Kidney (tissue), 14 donors: ENCODE results near the gene ZC3HAV1L. TPM values are rescaled to one million over a fixed set of nuclear protein-coding genes. Genes with fewer than 3 reads are reported as not detected.
"Not testable (repeated sequence)": the region's sequence is repeated elsewhere in the genome, so short reads cannot be mapped to it uniquely, and the experiment has no call there.

Experiments
- DNase-seq, 5 donors: peaks; one replicate each; pipeline ENCODE4 v3.0.0-alpha.2; 2013 to 2020
- FAIRE-seq: peaks from 2 replicates; lab custom pipeline; 2012; peaks lifted over from hg19 to GRCh38; lab: Jason Lieb, UNC
- H3K27ac ChIP-seq, 2 donors: one replicate each; pipeline ENCODE4 v1.7.0; 2013; ENCODE audit warnings: low read depth in 2 of 2, low read length in 2 of 2, inconsistent platforms in 1 of 2
- H3K27me3 ChIP-seq: one replicate; pipeline ENCODE4 v1.7.1; 2013; ENCODE audit warnings: low read length, inconsistent platforms; ENCODE audit not compliant: control insufficient read depth, insufficient read depth
- H3K36me3 ChIP-seq, 3 donors: one replicate each; pipeline versions ENCODE4 v1.7.0 to v1.7.1; 2013; ENCODE audit warnings: low read length in 3 of 3, control low read depth in 1 of 3, inconsistent platforms in 1 of 3; ENCODE audit not compliant: insufficient read depth in 3 of 3, control insufficient read depth in 2 of 3
- H3K4me1 ChIP-seq, 3 donors: one replicate each; pipeline versions ENCODE4 v1.7.0 to v1.7.1; 2013; ENCODE audit warnings: low read length in 3 of 3, inconsistent platforms in 1 of 3, low read depth in 1 of 3; ENCODE audit not compliant: control insufficient read depth in 2 of 3, insufficient read depth in 2 of 3
- H3K4me3 ChIP-seq, 3 donors: one replicate each; pipeline versions ENCODE4 v1.7.0 to v1.8.1; 2013; ENCODE audit warnings: low read length in 3 of 3, control low read depth in 1 of 3, inconsistent platforms in 1 of 3
- H3K9ac ChIP-seq, 3 donors: one replicate each; pipeline versions ENCODE4 v1.7.0 to v1.7.1; 2013; ENCODE audit warnings: low read length in 3 of 3, control low read depth in 1 of 3, inconsistent platforms in 1 of 3
- H3K9me3 ChIP-seq, 3 donors: one replicate each; pipeline versions ENCODE4 v1.7.0 to v1.7.1; 2013; ENCODE audit warnings: low read length in 3 of 3, control low read depth in 1 of 3, inconsistent platforms in 1 of 3; ENCODE audit not compliant: control insufficient read depth in 2 of 3, insufficient read depth in 1 of 3
- CTCF ChIP-seq: IDR thresholded peaks from 3 replicates; pipeline ENCODE4 v1.5.1; 2012; ENCODE audit warnings: mild to moderate bottlenecking, moderate library complexity, borderline replicate concordance; ENCODE audit not compliant: insufficient read depth; ENCODE audit errors: extremely low read depth
- intact Hi-C: fragments of 100-400 bp; cut with DNase I; formaldehyde crosslinking; loops from one replicate; pipeline ENCODE4 v1.11.1; 2022
- polyA plus RNA-seq: library from polyadenylated mRNA; stranded (reverse); fragments of 350-450 nt; fragmentation: Illumina TruSeq; extraction: RNeasy Lipid Tissue Mini Kit (QIAGEN cat#74804); gene quantifications from one replicate; pipeline ENCODE4 v1.2.3, GENCODE V29; 2014; ENCODE audit warnings: low read depth, low replicate concordance; ENCODE audit not compliant: insufficient read depth
- total RNA-seq: library from RNA; stranded (reverse); fragmentation: NEBNext Ultra II Directional; extraction: Animal tissue kit (Norgen Biotek cat#: 25700); gene quantifications from one replicate; pipeline ENCODE4 v1.2.1, GENCODE V29; 2021
- donor health status: control.
- donor health status: control.
- donor health status: control.
- donor health status: control.
- donor health status: control.
- donor health status: DM: yes; HTN: yes; CAD: no.
- donor health status: Normal renal cell carcinoma (clear cell type).

ZC3HAV1L gene
- total and polyA plus RNA-seq, 2 donors from 2014 or later, result 0.37 to 16.1 TPM

DNA sequence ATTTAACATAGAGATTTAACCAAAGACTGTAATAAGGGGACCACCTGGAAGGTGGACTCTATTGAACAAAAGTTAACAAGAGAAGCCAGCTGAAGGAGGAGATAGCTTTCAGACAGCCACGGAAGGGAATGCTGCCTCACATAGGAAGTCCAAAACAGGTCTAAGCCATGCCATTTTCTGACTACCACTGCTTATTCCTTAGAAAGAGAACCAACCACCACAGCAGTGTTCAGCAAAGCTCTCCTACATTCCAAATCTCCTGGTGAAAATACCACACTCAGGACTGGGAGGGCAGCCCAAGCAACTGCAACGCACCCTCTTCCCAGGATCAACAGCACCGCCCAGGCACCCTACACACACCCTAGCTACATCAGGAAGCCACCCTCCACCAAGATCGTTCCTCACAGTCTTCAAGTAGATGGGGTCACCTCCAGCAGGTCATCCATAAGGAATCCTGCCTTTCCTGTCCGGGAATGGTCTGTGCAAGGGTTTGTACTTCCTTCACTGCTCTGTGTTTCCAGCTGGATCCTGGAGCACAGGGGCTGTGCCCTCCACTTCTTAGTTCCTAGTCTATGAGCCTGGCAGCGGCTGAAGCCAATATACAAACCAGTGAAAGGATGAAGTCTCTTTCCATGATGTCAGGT, 57.2 kb downstream of the ZC3HAV1L start:
- no peak for DNase-seq
- no peaks in the 10 kb centered on the region for H3K36me3 ChIP-seq
- H3K27ac ChIP-seq, result no peak overlapping the region
- FAIRE-seq, result no peak
- H3K27me3 ChIP-seq, result no peaks in the 10 kb centered on the region
- H3K9ac ChIP-seq, result no peak overlapping the region
- H3K4me3 ChIP-seq, result peak overlapping the region in 1 of 3 donors; percentile 85
- H3K9me3 ChIP-seq, result no peaks in the 10 kb centered on the region
- H3K4me1 ChIP-seq, result peaks cover 0 to 17% (median 15%) of the 10 kb centered on the region in 3 donors
- intact Hi-C loops, result no loop called here
- no peak for TF ChIP-seq CTCF

DNA sequence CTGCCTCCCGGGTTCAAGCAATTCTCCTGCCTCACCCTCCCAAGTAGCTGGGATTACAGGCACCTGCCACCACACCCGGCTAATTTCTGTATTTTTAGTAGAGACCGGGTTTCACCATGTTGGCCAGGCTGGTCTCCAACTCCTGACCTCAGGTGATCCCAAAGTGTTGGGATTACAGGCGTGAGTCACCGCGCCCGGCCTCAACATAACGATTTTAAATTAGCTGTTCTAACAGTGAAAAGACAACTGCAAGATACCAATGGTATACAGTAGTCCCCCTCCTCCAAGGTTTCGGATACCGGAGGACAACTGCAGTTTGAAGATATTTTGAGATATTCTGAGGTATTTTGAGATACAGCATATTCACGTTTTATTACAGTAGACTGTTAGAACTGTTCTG, 59.7 kb downstream of the ZC3HAV1L start:
- FAIRE-seq, intact Hi-C loops, H3K27ac ChIP-seq, H3K27me3 ChIP-seq, DNase-seq, H3K9me3 ChIP-seq, H3K36me3 ChIP-seq, H3K9ac ChIP-seq, H3K4me3 ChIP-seq: not testable (repeated sequence)
- peaks cover 0 to 15% (median 13%) of the 10 kb centered on the region in 3 donors for H3K4me1 ChIP-seq

Other genes with a start within 250 kb of the ZC3HAV1L start
- 30.2 TPM for gene TMEM213, start 238.0 kb downstream of the ZC3HAV1L start, total RNA-seq
- 96.9 TPM for gene TMEM213, start 238.0 kb downstream of the ZC3HAV1L start, polyA plus RNA-seq
- gene ATP6V0A4, start 237.8 kb downstream of the ZC3HAV1L start, total RNA-seq, result 30.5 TPM
- 140 TPM for gene ATP6V0A4, start 237.8 kb downstream of the ZC3HAV1L start, polyA plus RNA-seq
- 10.1 TPM for gene KIAA1549, start 54.7 kb downstream of the ZC3HAV1L start, total RNA-seq
- 1.8 TPM for gene KIAA1549, start 54.7 kb downstream of the ZC3HAV1L start, polyA plus RNA-seq
- 40.2 TPM for gene ZC3HAV1, start 73.7 kb upstream of the ZC3HAV1L start, total RNA-seq
- 11.1 TPM for gene ZC3HAV1, start 73.7 kb upstream of the ZC3HAV1L start, polyA plus RNA-seq
- 22.2 TPM for gene UBN2, start 195.2 kb upstream of the ZC3HAV1L start, total RNA-seq
- 2.0 TPM for gene UBN2, start 195.2 kb upstream of the ZC3HAV1L start, polyA plus RNA-seq